Stimulated activated CD4-positive, alpha-beta T cell treated with anti-CD3 and anti-CD28 coated beads, Interleukin-2, amount 100 ng/mL, for 4 hours (primary cell): ENCODE measurements around the gene RAB6B.

Experiments
- DNase-seq: peaks from one replicate; pipeline ENCODE4 v3.0.0-alpha.2; 2020; ENCODE audit warnings: low read depth

Gene RAB6B

DNA sequence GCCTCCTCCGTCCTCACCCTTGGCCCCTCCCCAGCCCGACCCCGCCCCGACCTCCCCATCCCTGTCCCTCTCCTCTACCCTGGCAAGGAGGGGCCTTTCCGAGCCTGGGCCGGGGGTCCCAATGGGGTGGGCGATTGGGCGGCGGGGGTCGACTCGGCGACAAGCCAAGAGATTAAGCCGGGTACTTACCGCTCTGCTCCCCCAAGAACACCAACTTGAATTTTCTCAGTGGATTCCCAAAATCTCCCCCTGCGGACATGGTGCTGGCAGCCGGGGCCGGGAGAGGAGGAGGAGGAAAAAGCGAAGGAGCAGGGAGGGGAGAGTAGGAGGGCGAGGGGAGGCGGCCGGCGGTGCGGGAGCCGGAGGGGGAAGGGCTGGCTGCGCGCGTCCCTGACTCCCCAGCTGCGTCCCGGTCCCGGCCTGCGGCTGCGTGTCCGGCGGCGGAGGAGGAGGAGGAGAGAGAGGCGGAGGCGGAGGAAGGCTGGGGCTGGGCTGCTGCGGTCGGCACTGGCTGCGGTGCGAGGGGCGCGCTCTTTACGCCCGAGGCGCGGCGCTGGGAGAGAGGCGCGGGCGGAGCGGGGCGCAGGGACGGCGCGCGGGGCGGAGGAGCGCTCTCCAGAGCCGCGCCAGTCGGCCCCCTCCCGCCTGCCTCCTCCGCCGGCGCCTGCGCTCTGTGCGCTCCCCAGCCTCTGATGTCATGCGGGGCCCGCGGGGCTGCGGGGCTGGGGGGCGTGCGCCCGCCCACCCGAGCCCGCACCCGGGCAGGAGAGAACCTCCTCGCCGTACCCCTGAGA is at the start of gene RAB6B:
Gene RAB6B, minus strand, starts transcription at position 675 of the 794 bp plus-strand sequence. Its CDS starts 416 bp downstream, at position 259.
- no peak for DNase-seq

DNA sequence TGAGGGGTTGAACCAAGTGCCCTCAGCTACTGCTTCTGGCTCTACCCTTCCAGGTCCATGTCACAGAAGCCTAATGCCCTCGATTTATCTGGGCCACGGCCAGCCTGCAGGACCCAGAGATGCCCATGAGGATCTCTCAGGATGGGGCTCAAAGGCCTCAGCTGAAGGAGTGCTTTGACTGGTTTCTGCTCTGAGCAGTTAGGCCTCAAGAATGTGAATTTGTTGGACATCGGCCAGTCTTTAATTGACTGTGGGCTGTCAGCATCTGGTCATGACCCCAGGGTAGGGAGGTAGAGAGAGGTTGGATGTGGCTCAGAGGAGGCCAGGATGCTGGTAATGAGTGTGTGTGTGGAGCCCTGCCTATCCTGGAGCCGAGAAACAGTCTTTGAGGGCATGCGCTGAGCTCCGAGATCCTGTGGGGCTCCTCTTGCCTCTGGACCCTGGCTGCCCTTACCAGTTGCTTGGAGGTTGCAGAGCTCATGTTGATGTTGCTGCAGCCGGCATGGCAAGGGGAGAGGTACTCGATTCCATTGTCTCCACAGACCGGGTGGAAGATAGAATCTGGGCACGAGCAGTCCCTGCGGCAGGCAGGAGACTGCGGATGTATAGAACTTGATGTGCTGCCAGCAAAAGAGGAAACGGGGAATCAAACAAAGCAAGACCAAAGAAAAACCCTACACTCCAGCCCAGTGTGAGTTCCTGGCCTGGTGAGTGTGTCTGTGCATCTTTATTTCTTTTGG is 49.1 kb upstream of the RAB6B start:
- no peak for DNase-seq

GRCh38 chr3:133944181-133944580 is 48.5 kb upstream of the RAB6B start:
- DNase-seq = no peak

DNA sequence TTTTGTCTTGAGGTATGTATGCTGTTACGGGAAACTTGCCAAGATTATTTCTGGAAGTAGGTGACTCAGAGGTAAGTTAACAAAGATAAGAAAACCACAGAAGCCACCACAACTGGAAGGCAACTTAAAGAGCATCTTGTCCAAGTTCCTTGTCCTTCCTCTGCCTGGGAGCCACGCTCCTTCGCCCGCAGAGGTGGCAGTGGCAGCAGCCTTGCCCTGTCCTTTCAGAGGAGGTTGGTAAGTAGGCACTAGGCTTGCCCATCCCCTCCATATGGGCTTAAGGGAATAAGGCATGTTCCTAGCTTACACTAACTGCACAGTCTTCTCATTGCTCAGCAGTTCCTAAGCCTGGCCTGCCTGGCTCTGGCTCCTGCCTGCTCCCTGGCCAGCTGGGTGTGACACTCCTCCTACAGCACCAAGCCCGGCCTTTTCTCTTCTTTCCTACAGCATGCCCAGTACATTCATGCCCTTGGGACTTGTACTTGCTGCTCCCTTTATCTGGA is 48.0 kb upstream of the RAB6B start:
- no peak for DNase-seq

- DNase-seq = no peak
These were observed 47.4 kb upstream of the RAB6B start for GRCh38 chr3:133943031-133943535.

DNA sequence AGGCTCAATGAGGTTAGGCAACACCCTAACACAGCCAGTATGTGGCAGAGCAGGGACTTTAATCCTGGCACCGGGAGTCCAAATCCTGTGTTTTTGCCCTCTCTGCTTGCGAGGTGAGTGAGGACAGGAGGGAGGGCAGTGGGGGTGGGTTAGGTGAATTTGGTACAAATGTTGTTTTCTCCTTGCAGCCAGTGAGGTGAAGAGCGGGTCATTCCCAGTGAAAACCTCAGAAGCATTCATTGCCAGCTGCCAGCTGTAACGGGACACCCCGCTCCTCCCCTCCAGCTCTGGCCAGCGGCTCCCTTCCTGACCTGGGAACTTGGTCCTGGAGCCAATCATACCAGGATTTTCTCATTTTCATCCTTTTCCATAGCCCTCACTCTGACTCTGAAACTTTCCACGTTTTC is 45.7 kb upstream of the RAB6B start:
- no peak for DNase-seq

- DNase-seq = no peak
These were observed 44.9 kb upstream of the RAB6B start for GRCh38 chr3:133940536-133940935.

- no peak for DNase-seq
These were observed 43.8 kb upstream of the RAB6B start for GRCh38 chr3:133939463-133939835.

DNA sequence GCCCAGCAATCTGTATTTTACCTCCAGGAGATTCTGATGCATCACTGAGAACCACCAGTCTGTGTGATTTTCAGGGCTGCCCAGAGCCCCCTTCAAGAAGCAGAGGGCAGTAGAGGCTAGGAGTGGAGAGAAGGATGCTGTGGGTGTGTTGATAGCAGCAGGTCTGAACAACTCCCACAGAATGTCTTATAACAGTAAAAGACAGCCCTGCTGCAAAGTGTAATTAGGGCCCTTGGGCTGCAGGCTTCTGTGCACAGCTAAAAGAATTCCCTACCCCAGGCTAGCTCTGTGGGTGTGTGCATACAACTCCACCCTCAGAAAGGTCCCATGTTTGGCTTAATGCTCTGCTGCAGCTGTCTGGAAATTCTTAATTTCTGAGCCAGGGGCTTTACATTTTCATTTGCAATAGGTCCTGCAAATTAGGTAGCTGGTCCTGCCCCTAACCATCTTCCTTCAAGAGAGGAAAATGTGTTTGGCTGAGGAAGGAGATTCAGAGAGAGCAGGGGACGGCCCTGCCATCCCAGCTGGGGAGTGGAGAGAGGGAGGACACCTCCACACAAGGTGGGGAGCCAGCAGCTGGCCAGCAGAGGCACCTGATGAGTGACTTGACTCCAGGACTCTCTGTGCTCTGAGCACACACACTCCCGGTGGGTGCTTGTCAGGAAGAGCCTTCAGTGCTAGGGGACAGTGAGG is 43.2 kb upstream of the RAB6B start:
- no peak for DNase-seq

DNA sequence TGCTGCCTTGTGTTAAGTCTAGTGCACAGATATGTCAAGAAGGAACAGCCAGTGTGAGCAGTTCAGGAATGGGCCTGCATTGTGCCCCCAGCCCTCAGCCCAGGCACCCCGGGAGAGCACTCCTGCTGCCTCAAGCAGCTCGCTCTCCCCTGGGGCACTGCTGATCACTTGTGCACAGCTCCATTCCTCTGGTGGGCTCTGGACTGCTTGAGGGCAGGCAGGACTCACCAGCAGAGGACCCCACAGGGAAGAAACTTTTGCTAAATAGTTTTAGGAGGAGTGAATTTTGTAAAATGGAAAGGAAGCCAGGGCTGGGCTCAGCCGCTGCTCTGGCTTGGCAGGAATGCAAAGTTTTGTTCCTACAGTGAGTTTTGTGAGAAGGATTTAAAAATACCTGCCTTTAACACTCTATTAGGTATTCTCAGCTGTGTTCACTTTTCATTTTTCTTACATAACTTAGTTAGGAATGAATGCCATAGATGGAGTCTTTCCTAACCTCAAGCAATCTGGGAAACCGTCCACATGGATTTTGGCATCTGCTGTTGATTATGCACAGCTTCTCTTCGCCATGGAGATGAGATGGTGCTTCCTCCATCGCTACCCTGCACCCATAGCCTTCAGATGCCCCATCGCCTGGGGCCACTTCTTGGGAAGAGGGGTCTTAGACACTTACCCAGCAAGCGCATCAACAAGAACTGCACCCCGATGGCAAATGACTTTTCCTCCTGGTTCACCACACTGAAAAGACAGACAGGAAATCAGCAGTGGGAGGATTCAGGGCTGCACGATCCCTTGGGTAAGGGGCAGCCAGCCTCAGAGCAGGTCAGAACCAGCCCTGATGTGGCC is 42.3 kb upstream of the RAB6B start:
- DNase-seq = no peak

GRCh38 chr3:133937061-133937686 is 41.5 kb upstream of the RAB6B start:
- DNase-seq = no peak

DNA sequence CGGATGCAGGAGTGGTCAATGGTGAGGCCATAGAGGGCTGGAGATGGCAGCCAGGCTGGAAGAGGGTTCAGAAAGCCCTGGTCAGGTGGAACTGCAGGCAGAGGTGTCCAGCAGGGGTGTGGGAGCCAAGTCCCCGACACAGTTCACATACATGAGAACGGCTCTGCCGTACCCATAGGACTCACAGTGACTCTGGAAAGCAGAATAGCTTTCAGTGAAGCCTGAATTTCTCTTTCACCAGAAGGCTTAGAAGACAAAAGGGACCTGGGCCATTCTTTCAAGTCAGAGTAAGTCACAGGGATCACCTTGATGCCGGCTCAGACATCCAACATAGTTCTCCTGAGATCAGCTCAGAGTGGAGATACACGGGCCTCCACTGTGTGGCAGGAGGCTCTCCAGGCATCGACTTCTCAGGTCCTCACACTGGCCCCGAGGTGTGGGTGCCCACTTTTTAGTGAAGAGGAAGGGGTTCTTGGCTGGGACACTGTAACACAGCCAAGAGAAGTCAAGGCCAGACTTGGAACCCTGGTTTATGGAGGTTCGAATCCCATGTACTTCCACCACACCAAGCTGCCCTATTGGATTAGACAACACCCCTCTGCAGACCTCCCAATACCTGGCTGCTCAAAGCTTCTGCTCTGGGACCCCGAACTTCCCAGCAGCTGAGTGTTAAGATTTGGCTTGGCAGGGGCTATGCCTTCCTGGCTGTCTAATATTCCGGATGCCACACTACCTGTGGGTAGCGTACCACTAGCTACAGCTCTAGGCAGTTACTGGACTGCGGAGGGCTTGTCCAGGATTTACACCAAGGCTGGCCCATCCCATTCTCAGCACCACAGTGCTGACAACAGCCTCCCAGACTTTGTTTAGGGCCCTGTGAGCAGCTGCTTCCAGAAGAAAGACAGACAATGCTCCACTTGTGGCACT is 40.4 kb upstream of the RAB6B start:
- DNase-seq = no peak

GRCh38 chr3:133934996-133935842 is 39.5 kb upstream of the RAB6B start:
- DNase-seq = no peak

GRCh38 chr3:133934073-133934970 is 38.6 kb upstream of the RAB6B start:
- no peak for DNase-seq

- no peak for DNase-seq
These were observed 37.7 kb upstream of the RAB6B start for GRCh38 chr3:133933097-133934024.

GRCh38 chr3:133932009-133932408 is 36.3 kb upstream of the RAB6B start:
- DNase-seq = no peak

DNA sequence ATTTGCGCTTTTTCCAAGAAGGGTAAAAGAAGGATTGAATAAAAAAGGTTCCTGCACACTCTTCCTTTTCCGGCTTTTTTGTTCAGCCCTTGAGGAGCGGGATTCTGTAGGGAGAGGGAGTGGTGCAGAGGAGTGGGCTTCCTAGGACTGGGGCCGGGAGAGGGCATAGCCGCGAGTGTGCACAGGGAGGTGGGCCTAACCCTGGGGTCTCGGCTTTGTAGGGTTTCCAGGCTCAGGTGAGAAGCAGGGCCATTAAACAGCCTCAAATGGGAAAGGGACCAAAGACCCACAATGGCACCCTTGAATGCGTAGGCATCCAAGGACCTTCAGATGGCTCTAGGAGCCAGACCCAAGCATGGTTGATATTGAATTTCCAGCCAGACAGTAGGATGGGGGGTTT is 35.4 kb upstream of the RAB6B start:
- no peak for DNase-seq
